ENCODE results near the gene WDR76.

Gene WDR76

GRCh38 chr15:43826508-43827341 lies at the start of gene WDR76:
WDR76 (plus strand) TSS chr15:43827002; CDS start chr15:43827033, 31 bp downstream.
- peaks cover 12 to 26% of the 10 kb centered on the region in 2 donors for H3K4me1 ChIP-seq (ENCODE audit: control insufficient read depth in 2 of 2, insufficient read depth in 2 of 2, low read length in 2 of 2)
- peak within 1 kb of the TSS; percentile 47 to 67 for H3K27ac ChIP-seq (ENCODE audit: low read depth in 2 of 2, low read length in 2 of 2)
- H3K27me3 ChIP-seq (ENCODE audit: control insufficient read depth in 2 of 2, insufficient read depth in 2 of 2, low read length in 2 of 2), result no peaks in the 10 kb centered on the region
- peak within 1 kb of the TSS; percentile 68 to 69 for H3K9ac ChIP-seq (ENCODE audit: low read depth in 1 of 2, low read length in 2 of 2)
- H3K36me3 ChIP-seq (ENCODE audit: control insufficient read depth in 2 of 2, insufficient read depth in 2 of 2, low read length in 2 of 2), result no peaks in the 10 kb centered on the region
- H3K4me3 ChIP-seq (ENCODE audit: low read length in 2 of 2), result peak within 1 kb of the TSS; percentile 82 to 83
- no peaks in the 10 kb centered on the region for H3K9me3 ChIP-seq (ENCODE audit: control insufficient read depth in 2 of 2, low read length in 2 of 2)

GRCh38 chr15:43777267-43777914 lies 49.4 kb upstream of the WDR76 start:
- no peaks in the 10 kb centered on the region for H3K27me3 ChIP-seq (ENCODE audit: control insufficient read depth in 2 of 2, insufficient read depth in 2 of 2, low read length in 2 of 2)
- H3K4me1 ChIP-seq (ENCODE audit: control insufficient read depth in 2 of 2, insufficient read depth in 2 of 2, low read length in 2 of 2), result peaks cover 8 to 23% of the 10 kb centered on the region in 2 donors
- peak overlapping the region; percentile 83 to 89 for H3K4me3 ChIP-seq (ENCODE audit: low read length in 2 of 2)
- peaks cover 18 to 19% of the 10 kb centered on the region in 2 donors for H3K36me3 ChIP-seq (ENCODE audit: control insufficient read depth in 2 of 2, insufficient read depth in 2 of 2, low read length in 2 of 2)
- peak overlapping the region; percentile 89 to 94 for H3K9ac ChIP-seq (ENCODE audit: low read depth in 1 of 2, low read length in 2 of 2)
- H3K27ac ChIP-seq (ENCODE audit: low read depth in 2 of 2, low read length in 2 of 2), result peak overlapping the region; percentile 94 to 96
- H3K9me3 ChIP-seq (ENCODE audit: control insufficient read depth in 2 of 2, low read length in 2 of 2), result no peaks in the 10 kb centered on the region

GRCh38 chr15:43779016-43779415 lies 47.8 kb upstream of the WDR76 start:
- H3K4me1 ChIP-seq (ENCODE audit: control insufficient read depth in 2 of 2, insufficient read depth in 2 of 2, low read length in 2 of 2), result peaks cover 8 to 23% of the 10 kb centered on the region in 2 donors
- H3K9ac ChIP-seq (ENCODE audit: low read depth in 1 of 2, low read length in 2 of 2), result no peak overlapping the region
- H3K27me3 ChIP-seq (ENCODE audit: control insufficient read depth in 2 of 2, insufficient read depth in 2 of 2, low read length in 2 of 2), result no peaks in the 10 kb centered on the region
- no peak overlapping the region for H3K27ac ChIP-seq (ENCODE audit: low read depth in 2 of 2, low read length in 2 of 2)
- H3K9me3 ChIP-seq (ENCODE audit: control insufficient read depth in 2 of 2, low read length in 2 of 2), result no peaks in the 10 kb centered on the region
- peaks cover 5 to 6% of the 10 kb centered on the region in 2 donors for H3K36me3 ChIP-seq (ENCODE audit: control insufficient read depth in 2 of 2, insufficient read depth in 2 of 2, low read length in 2 of 2)
- no peak overlapping the region for H3K4me3 ChIP-seq (ENCODE audit: low read length in 2 of 2)

- H3K27ac ChIP-seq (ENCODE audit: low read depth in 2 of 2, low read length in 2 of 2), result no peak overlapping the region
- no peak overlapping the region for H3K4me3 ChIP-seq (ENCODE audit: low read length in 2 of 2)
- H3K9ac ChIP-seq (ENCODE audit: low read depth in 1 of 2, low read length in 2 of 2), result no peak overlapping the region
Measured at GRCh38 chr15:43789409-43789808, 37.4 kb upstream of the WDR76 start.

GRCh38 chr15:43791993-43792760 lies 34.6 kb upstream of the WDR76 start, which contains the start of gene SERF2:
SERF2 (plus strand) TSS chr15:43792320; CDS start chr15:43792377, 57 bp downstream.
- Histone ChIP-seq H3K36me3 (ENCODE audit: control insufficient read depth in 2 of 2, insufficient read depth in 2 of 2, low read length in 2 of 2) (peaks cover 38 to 40% of the 10 kb centered on the region in 2 donors), H3K27ac (ENCODE audit: low read depth in 2 of 2, low read length in 2 of 2) (peak within 1 kb of the TSS; percentile 99), H3K4me3 (ENCODE audit: low read length in 2 of 2) (peak within 1 kb of the TSS; percentile 98 to 99), H3K9me3 (ENCODE audit: control insufficient read depth in 2 of 2, low read length in 2 of 2) (no peaks in the 10 kb centered on the region), H3K4me1 (ENCODE audit: control insufficient read depth in 2 of 2, insufficient read depth in 2 of 2, low read length in 2 of 2) (peaks cover 22 to 26% of the 10 kb centered on the region in 2 donors), H3K27me3 (ENCODE audit: control insufficient read depth in 2 of 2, insufficient read depth in 2 of 2, low read length in 2 of 2) (no peaks in the 10 kb centered on the region), H3K9ac (ENCODE audit: low read depth in 1 of 2, low read length in 2 of 2) (peak within 1 kb of the TSS; percentile 100)

More at GRCh38 chr15:43789409-43789808, 37.4 kb upstream of the WDR76 start:
- Histone ChIP-seq H3K27me3 (ENCODE audit: control insufficient read depth in 2 of 2, insufficient read depth in 2 of 2, low read length in 2 of 2) (no peaks in the 10 kb centered on the region), H3K4me1 (ENCODE audit: control insufficient read depth in 2 of 2, insufficient read depth in 2 of 2, low read length in 2 of 2) (peaks cover 17 to 20% of the 10 kb centered on the region in 2 donors), H3K9me3 (ENCODE audit: control insufficient read depth in 2 of 2, low read length in 2 of 2) (no peaks in the 10 kb centered on the region), H3K36me3 (ENCODE audit: control insufficient read depth in 2 of 2, insufficient read depth in 2 of 2, low read length in 2 of 2) (peaks cover 12 to 15% of the 10 kb centered on the region in 2 donors)

- Histone ChIP-seq H3K9ac (ENCODE audit: low read depth in 1 of 2, low read length in 2 of 2) (peak overlapping the region; percentile 100), H3K4me1 (ENCODE audit: control insufficient read depth in 2 of 2, insufficient read depth in 2 of 2, low read length in 2 of 2) (peaks cover 26 to 27% of the 10 kb centered on the region in 2 donors)
Measured at GRCh38 chr15:43792761-43793476, 33.9 kb upstream of the WDR76 start.

GRCh38 chr15:43793647-43794046 lies 33.2 kb upstream of the WDR76 start:
- Histone ChIP-seq H3K27ac (ENCODE audit: low read depth in 2 of 2, low read length in 2 of 2) (peak overlapping the region; percentile 99), H3K27me3 (ENCODE audit: control insufficient read depth in 2 of 2, insufficient read depth in 2 of 2, low read length in 2 of 2) (no peaks in the 10 kb centered on the region), H3K9me3 (ENCODE audit: control insufficient read depth in 2 of 2, low read length in 2 of 2) (no peaks in the 10 kb centered on the region), H3K36me3 (ENCODE audit: control insufficient read depth in 2 of 2, insufficient read depth in 2 of 2, low read length in 2 of 2) (peaks cover 40 to 44% of the 10 kb centered on the region in 2 donors), H3K4me1 (ENCODE audit: control insufficient read depth in 2 of 2, insufficient read depth in 2 of 2, low read length in 2 of 2) (peaks cover 32% of the 10 kb centered on the region in 2 donors), H3K9ac (ENCODE audit: low read depth in 1 of 2, low read length in 2 of 2) (peak overlapping the region; percentile 100), H3K4me3 (ENCODE audit: low read length in 2 of 2) (peak overlapping the region; percentile 98 to 99)

More at GRCh38 chr15:43792761-43793476, 33.9 kb upstream of the WDR76 start:
- no peaks in the 10 kb centered on the region for H3K27me3 ChIP-seq (ENCODE audit: control insufficient read depth in 2 of 2, insufficient read depth in 2 of 2, low read length in 2 of 2)
- H3K4me3 ChIP-seq (ENCODE audit: low read length in 2 of 2), result peak overlapping the region; percentile 98 to 99
- no peaks in the 10 kb centered on the region for H3K9me3 ChIP-seq (ENCODE audit: control insufficient read depth in 2 of 2, low read length in 2 of 2)
- H3K36me3 ChIP-seq (ENCODE audit: control insufficient read depth in 2 of 2, insufficient read depth in 2 of 2, low read length in 2 of 2), result peaks cover 40 to 41% of the 10 kb centered on the region in 2 donors
- H3K27ac ChIP-seq (ENCODE audit: low read depth in 2 of 2, low read length in 2 of 2), result peak overlapping the region; percentile 99

- H3K4me3 ChIP-seq (ENCODE audit: low read length in 2 of 2), result peak overlapping the region in 1 of 2 donors; percentile 98
- H3K9me3 ChIP-seq (ENCODE audit: control insufficient read depth in 2 of 2, low read length in 2 of 2), result no peaks in the 10 kb centered on the region
- H3K4me1 ChIP-seq (ENCODE audit: control insufficient read depth in 2 of 2, insufficient read depth in 2 of 2, low read length in 2 of 2), result peaks cover 38 to 40% of the 10 kb centered on the region in 2 donors
- no peak overlapping the region for H3K27ac ChIP-seq (ENCODE audit: low read depth in 2 of 2, low read length in 2 of 2)
- H3K27me3 ChIP-seq (ENCODE audit: control insufficient read depth in 2 of 2, insufficient read depth in 2 of 2, low read length in 2 of 2), result no peaks in the 10 kb centered on the region
- peak overlapping the region in 1 of 2 donors; percentile 10 for H3K9ac ChIP-seq (ENCODE audit: low read depth in 1 of 2, low read length in 2 of 2)
- peaks cover 40 to 48% of the 10 kb centered on the region in 2 donors for H3K36me3 ChIP-seq (ENCODE audit: control insufficient read depth in 2 of 2, insufficient read depth in 2 of 2, low read length in 2 of 2)
Measured at GRCh38 chr15:43794269-43795037, 32.3 kb upstream of the WDR76 start.

GRCh38 chr15:43795197-43795596 lies 31.6 kb upstream of the WDR76 start:
- Histone ChIP-seq H3K36me3 (ENCODE audit: control insufficient read depth in 2 of 2, insufficient read depth in 2 of 2, low read length in 2 of 2) (peaks cover 40 to 54% of the 10 kb centered on the region in 2 donors), H3K9ac (ENCODE audit: low read depth in 1 of 2, low read length in 2 of 2) (no peak overlapping the region), H3K27ac (ENCODE audit: low read depth in 2 of 2, low read length in 2 of 2) (peak overlapping the region in 1 of 2 donors; percentile 5), H3K27me3 (ENCODE audit: control insufficient read depth in 2 of 2, insufficient read depth in 2 of 2, low read length in 2 of 2) (no peaks in the 10 kb centered on the region), H3K9me3 (ENCODE audit: control insufficient read depth in 2 of 2, low read length in 2 of 2) (no peaks in the 10 kb centered on the region), H3K4me1 (ENCODE audit: control insufficient read depth in 2 of 2, insufficient read depth in 2 of 2, low read length in 2 of 2) (peaks cover 46 to 47% of the 10 kb centered on the region in 2 donors), H3K4me3 (ENCODE audit: low read length in 2 of 2) (no peak overlapping the region)

Data from mucosa of rectum (tissue), 2 donors.